Ovary (tissue), 9 donors: Measurements from ENCODE around the gene HNRNPC. TPM values are rescaled to one million over a fixed set of nuclear protein-coding genes. Genes with fewer than 3 reads are reported as not detected.

Experiments used
- DNase-seq, 5 donors: peaks; one replicate each; pipeline ENCODE4 v3.0.0-alpha.2; 2019 to 2020
- H3K27ac ChIP-seq, 2 donors: fragments of 200-600 bp; one replicate each; pipeline versions ENCODE4 v1.5.1 to v1.8.0; 2019 to 2022
- H3K27me3 ChIP-seq: fragments of 200-600 bp; one replicate; pipeline ENCODE4 v1.8.0; 2022
- H3K36me3 ChIP-seq: fragments of 200-600 bp; sonication (generic); one replicate; pipeline ENCODE4 v1.5.1; 2019
- H3K4me1 ChIP-seq: one replicate; pipeline ENCODE4 v1.8.1; 2013; ENCODE audit warnings: mild to moderate bottlenecking, moderate library complexity; ENCODE audit not compliant: insufficient read depth
- H3K4me3 ChIP-seq: fragments of 200-600 bp; sonication (generic); one replicate; pipeline ENCODE4 v1.5.1; 2017
- H3K9me3 ChIP-seq, 2 donors: fragments of 200-600 bp in 1 of 2; sonication (generic) in 1 of 2; one replicate each; pipeline versions ENCODE4 v1.5.1 to v1.8.1; 2013 to 2019; ENCODE audit warnings: mild to moderate bottlenecking in 1 of 2, moderate library complexity in 1 of 2
- CTCF ChIP-seq, 3 donors: fragments of 450-650 bp in 2 of 3; fragments of 200-600 bp in 1 of 3; IDR thresholded peaks; one replicate each; pipeline versions ENCODE4 v1.5.1 to v1.8.0; 2016 to 2022; ENCODE audit warnings: antibody characterized with exemption in 3 of 3, mild to moderate bottlenecking in 1 of 3
- EP300 ChIP-seq: sonication (generic); formaldehyde crosslinking; IDR thresholded peaks from one replicate; pipeline ENCODE4 v1.6.1; 2017; ENCODE audit warnings: antibody characterized with exemption
- POLR2A ChIP-seq: fragments of 450-650 bp; IDR thresholded peaks from one replicate; pipeline ENCODE4 v1.6.1; 2017; ENCODE audit warnings: antibody characterized with exemption, mild to moderate bottlenecking, moderate library complexity
- WGBS, 3 donors: extraction: QIAGEN DNeasy Blood & Tissue Kit in 1 of 3; methylation state at CpG; one replicate each; pipeline versions ENCODE4 v1.1.5 to v1.1.7; 2013 to 2017; 5-methylcytosine and 5-hydroxymethylcytosine counted together
- intact Hi-C, 4 donors: fragments of 100-400 bp; cut with DNase I; formaldehyde crosslinking; loops; one replicate each; pipeline versions ENCODE4 v1.11.0 to v1.15.1; 2022 to 2023
- polyA plus RNA-seq, 2 donors: library from polyadenylated mRNA; stranded (reverse); fragments of 200-250 nt in 1 of 2; fragments of 350-450 nt in 1 of 2; fragmentation: Illumina TruSeq in 1 of 2; extraction: RNeasy Lipid Tissue Mini Kit (QIAGEN cat#74804) in 1 of 2; gene quantifications; one replicate each; pipeline ENCODE4 v1.2.3, GENCODE V29; 2013 to 2014
- total RNA-seq, 7 donors: library from RNA; depleted of rRNA in 2 of 7; stranded (reverse); fragments of >200 nt in 2 of 7; fragmentation: NEBNext Ultra II Directional in 3 of 7; extraction: Animal tissue kit (Norgen Biotek cat#: 25700) in 3 of 7; gene quantifications; one replicate each; pipeline versions ENCODE4 v1.1.0 to v1.2.4, GENCODE V29; 2016 to 2023
- donor health status: DM: no; HTN: no; CAD: no; lungs with moderate emphysema.
- donor health status: DM: no; HTN: no; CAD: no.
- donor health status: Bipolar disorder and iron deficiency.
- donor health status: DM: yes; HTN: yes; CAD: no.
- donor health status: DM: no; HTN: no; CAD: no.
- donor health status: DM: yes; HTN: yes; CAD: no.

The HNRNPC gene
- total and polyA plus RNA-seq, 9 donors = 427 to 913 (median 526) TPM

GRCh38 chr14:21236948-21237797 is 32.1 kb downstream of the HNRNPC start:
- TF ChIP-seq EP300 = no peak
- no peak for TF ChIP-seq CTCF (IDR thresholded peaks at IDR 0.05)
- no peak for TF ChIP-seq POLR2A
- Histone ChIP-seq H3K27ac (no peak overlapping the region), H3K9me3 (no peaks in the 10 kb centered on the region), H3K4me1 (peaks cover 10% of the 10 kb centered on the region), H3K36me3 (no peaks in the 10 kb centered on the region), H3K27me3 (no peaks in the 10 kb centered on the region), H3K4me3 (no peak overlapping the region)
- intact Hi-C loops = no loop called here
- 72 to 75% (median 74%) methylated on average over 6 of the region's 6 CpGs for WGBS, 3 donors
- no peak for DNase-seq

- peaks cover 11% of the 10 kb centered on the region for H3K4me1 ChIP-seq
- intact Hi-C loops = no loop called here
- no peak overlapping the region for H3K4me3 ChIP-seq
Measured at GRCh38 chr14:21234112-21234511, 35.1 kb downstream of the HNRNPC start.

GRCh38 chr14:21233457-21234076 is 35.7 kb downstream of the HNRNPC start:
- no peak for DNase-seq
- H3K36me3 ChIP-seq = no peaks in the 10 kb centered on the region
- no peak overlapping the region for H3K27ac ChIP-seq
- TF ChIP-seq CTCF (IDR thresholded peaks at IDR 0.05) (no peak), EP300 (no peak), POLR2A (no peak)
- intact Hi-C loops = no loop called here
- H3K9me3 ChIP-seq = no peaks in the 10 kb centered on the region
- peaks cover 11% of the 10 kb centered on the region for H3K4me1 ChIP-seq
- 50 to 57% (median 55%) methylated on average over 8 of the region's 8 CpGs for WGBS, 3 donors
- no peak overlapping the region for H3K4me3 ChIP-seq
- H3K27me3 ChIP-seq = no peaks in the 10 kb centered on the region

More at GRCh38 chr14:21234112-21234511, 35.1 kb downstream of the HNRNPC start:
- Histone ChIP-seq H3K27ac (no peak overlapping the region), H3K9me3 (no peaks in the 10 kb centered on the region), H3K27me3 (no peaks in the 10 kb centered on the region), H3K36me3 (no peaks in the 10 kb centered on the region)
- TF ChIP-seq EP300 (no peak), POLR2A (no peak), CTCF (IDR thresholded peaks at IDR 0.05) (no peak)
- DNase-seq = no peak
- 78 to 85% (median 81%) methylated on average over 5 of the region's 5 CpGs for WGBS, 3 donors

- Histone ChIP-seq H3K36me3 (no peaks in the 10 kb centered on the region), H3K4me3 (no peak overlapping the region), H3K9me3 (no peaks in the 10 kb centered on the region), H3K27ac (no peak overlapping the region), H3K27me3 (no peaks in the 10 kb centered on the region), H3K4me1 (peaks cover 9% of the 10 kb centered on the region)
- 51 to 71% (median 58%) methylated on average over 14 of the region's 14 CpGs for WGBS, 3 donors
- intact Hi-C loops = no loop called here
- TF ChIP-seq POLR2A = no peak
- no peak for TF ChIP-seq CTCF (IDR thresholded peaks at IDR 0.05)
- no peak for TF ChIP-seq EP300
- DNase-seq = no peak
Measured at GRCh38 chr14:21231020-21231652, 38.1 kb downstream of the HNRNPC start.
